ENCODE data around the gene ZNF234. TPM values are rescaled to one million over a fixed set of nuclear protein-coding genes. Genes with fewer than 3 reads are reported as not detected.
"Not testable (repeated sequence)": the region's sequence is repeated elsewhere in the genome, so short reads cannot be mapped to it uniquely, and the experiment has no call there.

ZNF234 gene
- total and polyA plus RNA-seq, 7 donors = 0.92 to 19.7 (median 5.9) TPM

DNA sequence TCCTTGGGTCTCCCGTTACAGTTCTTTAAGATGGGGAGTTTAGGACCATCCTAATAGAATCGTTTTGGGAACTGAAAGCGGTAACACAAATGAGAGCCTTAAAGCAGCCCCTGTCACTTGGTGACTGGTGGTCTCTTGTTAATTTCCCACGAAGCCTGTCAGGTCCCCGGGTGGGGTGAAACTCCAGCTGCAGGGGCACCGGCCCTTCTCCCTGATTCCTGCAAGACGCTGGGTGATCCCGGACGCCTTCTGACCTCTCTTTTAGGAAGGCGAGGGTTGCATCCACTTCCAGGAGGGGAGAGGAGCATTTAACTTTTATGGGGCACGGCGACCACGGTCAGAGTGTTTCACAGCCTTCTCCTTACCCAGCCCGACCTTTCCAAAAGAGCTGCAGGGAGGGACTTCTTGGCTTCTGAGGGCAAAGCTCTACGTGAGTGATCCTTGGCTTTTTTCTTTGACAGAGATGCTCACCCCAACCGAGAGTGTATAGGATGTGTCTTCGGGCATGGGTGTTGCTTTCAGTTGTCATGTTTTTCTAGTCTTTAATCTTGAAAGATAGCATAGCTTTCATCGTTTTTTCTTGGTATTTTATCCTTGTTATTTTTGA lies 27.5 kb upstream of the ZNF234 start:
- TF ChIP-seq EP300 (IDR thresholded peaks at IDR 0.05) = no peak
- TF ChIP-seq POLR2AphosphoS5 (IDR thresholded peaks at IDR 0.05) = no peak
- TF ChIP-seq POLR2A (IDR thresholded peaks at IDR 0.05) = no peak
- TF ChIP-seq, protein P1, sequence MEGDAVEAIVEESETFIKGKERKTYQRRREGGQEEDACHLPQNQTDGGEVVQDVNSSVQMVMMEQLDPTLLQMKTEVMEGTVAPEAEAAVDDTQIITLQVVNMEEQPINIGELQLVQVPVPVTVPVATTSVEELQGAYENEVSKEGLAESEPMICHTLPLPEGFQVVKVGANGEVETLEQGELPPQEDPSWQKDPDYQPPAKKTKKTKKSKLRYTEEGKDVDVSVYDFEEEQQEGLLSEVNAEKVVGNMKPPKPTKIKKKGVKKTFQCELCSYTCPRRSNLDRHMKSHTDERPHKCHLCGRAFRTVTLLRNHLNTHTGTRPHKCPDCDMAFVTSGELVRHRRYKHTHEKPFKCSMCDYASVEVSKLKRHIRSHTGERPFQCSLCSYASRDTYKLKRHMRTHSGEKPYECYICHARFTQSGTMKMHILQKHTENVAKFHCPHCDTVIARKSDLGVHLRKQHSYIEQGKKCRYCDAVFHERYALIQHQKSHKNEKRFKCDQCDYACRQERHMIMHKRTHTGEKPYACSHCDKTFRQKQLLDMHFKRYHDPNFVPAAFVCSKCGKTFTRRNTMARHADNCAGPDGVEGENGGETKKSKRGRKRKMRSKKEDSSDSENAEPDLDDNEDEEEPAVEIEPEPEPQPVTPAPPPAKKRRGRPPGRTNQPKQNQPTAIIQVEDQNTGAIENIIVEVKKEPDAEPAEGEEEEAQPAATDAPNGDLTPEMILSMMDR (IDR thresholded peaks at IDR 0.05) = no peak
- Histone ChIP-seq H3K27ac (peak overlapping the region; percentile 76 to 83 (median 82)), H3K4me3 (peak overlapping the region; percentile 48 to 79 (median 64)), H3K9me3 (peaks cover 0 to 7% (median 2%) of the 10 kb centered on the region in 4 donors), H3K36me3 (peaks cover 3 to 45% (median 18%) of the 10 kb centered on the region in 4 donors), H3K4me1 (peaks cover 0 to 24% (median 20%) of the 10 kb centered on the region in 4 donors), H3K27me3 (no peaks in the 10 kb centered on the region)
- intact Hi-C loops (cut with DNase I) = loop anchor here (1.0 to 10.0 kb wide), 10 partner anchors 19 to 241 kb away; partner anchors contain the start of genes ZNF112, ZNF155, ZNF223 and ZNF224
- WGBS, 2 donors = 4% methylated on average over 18 of the region's 18 CpGs
- no peak for DNase-seq

DNA sequence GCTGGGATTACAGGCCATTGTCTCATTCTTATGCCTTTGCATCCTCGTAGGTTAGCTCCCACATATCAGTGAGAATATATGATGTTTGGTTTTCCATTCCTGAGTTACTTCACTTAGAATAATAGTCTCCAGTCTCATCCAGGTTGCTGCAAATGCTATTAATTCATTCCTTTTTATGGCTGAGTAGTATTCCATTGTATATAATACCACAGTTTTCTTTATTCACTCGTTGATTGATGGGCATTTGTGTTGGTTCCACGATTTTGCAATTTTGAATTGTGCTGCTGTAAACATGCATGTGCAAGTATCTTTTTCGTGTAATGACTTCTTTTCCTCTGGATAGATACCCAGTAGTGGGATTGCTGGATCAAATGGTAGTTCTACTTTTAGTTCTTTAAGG lies 20.2 kb upstream of the ZNF234 start:
- H3K4me1 ChIP-seq; H3K4me3 ChIP-seq; H3K27ac ChIP-seq; DNase-seq; H3K27me3 ChIP-seq; intact Hi-C loops (cut with DNase I); H3K9me3 ChIP-seq: not testable (repeated sequence)
- WGBS, 2 donors = 96 to 97% methylated on average over 4 of the region's 4 CpGs
- H3K36me3 ChIP-seq = peaks cover 27 to 99% (median 79%) of the 10 kb centered on the region in 4 donors

DNA sequence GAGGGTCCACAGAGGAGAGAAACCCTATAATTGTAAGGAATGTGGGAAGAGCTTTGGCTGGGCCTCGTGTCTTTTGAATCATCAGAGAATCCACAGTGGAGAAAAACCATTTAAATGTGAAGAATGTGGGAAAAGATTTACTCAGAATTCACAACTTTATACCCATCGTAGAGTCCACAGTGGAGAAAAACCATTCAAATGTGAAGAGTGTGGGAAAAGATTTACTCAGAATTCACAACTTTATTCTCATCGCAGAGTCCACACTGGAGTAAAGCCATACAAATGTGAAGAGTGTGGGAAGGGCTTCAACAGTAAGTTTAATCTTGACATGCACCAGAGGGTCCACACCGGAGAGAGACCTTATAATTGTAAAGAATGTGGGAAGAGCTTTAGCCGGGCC lies 9.4 kb upstream of the ZNF234 start:
- DNase-seq = no peak
- H3K9me3 ChIP-seq = peaks cover 12 to 24% (median 17%) of the 10 kb centered on the region in 4 donors
- peaks cover 26 to 53% (median 34%) of the 10 kb centered on the region in 4 donors for H3K36me3 ChIP-seq
- H3K27ac ChIP-seq = no peak overlapping the region
- H3K27me3 ChIP-seq = no peaks in the 10 kb centered on the region
- 98% methylated on average over 5 of the region's 5 CpGs for WGBS, 2 donors
- TF ChIP-seq POLR2AphosphoS5 (IDR thresholded peaks at IDR 0.05) = no peak
- TF ChIP-seq POLR2A (IDR thresholded peaks at IDR 0.05) = no peak
- TF ChIP-seq EP300 (IDR thresholded peaks at IDR 0.05) = no peak
- TF ChIP-seq, protein P1 (IDR thresholded peaks at IDR 0.05) = no peak
- intact Hi-C loops (cut with DNase I) = no loop called here
- no peaks in the 10 kb centered on the region for H3K4me1 ChIP-seq
- H3K4me3 ChIP-seq = no peak overlapping the region

DNA sequence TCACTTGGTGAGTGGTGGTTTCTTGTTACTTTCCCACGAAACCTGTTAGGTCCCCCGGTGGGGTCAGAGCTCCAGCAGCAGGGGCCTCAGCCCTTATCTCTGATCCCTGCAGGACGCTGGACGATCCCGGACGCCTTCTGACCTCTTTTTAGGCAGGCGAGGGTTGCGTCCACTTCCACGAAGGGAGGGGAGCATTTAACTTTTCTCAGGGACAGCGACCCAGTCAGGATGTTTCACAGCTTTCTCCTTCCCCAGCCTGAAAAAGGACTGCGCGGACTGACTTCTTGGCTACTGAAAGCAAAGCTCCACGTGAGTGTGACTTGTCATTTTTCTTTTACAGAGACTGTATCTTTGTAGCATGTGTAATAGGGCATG lies 692 bp downstream of the ZNF234 start:
- DNase-seq = no peak

DNA sequence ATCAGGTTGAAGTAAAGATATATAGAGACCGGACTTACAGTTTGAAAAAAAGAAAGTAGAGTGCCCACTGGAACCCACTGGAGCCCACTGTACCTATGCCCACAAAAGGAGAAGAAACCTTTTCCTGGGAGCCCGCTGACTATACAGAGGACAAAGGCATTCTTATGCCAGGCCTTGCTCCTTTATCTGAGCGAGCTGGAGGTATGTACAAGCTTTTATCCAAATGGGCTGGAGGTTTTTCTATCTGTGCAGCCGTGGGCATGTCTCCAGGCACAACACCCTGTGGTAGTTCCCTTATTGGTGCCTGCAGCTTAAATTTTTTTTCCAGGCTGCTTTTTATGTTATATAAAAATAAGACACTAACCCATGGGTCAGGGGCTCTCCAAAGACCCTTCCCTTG lies 8.4 kb downstream of the ZNF234 start:
- Histone ChIP-seq H3K36me3 (peaks cover 36 to 98% (median 82%) of the 10 kb centered on the region in 4 donors), H3K4me3 (no peak overlapping the region), H3K27ac (no peak overlapping the region), H3K4me1 (no peaks in the 10 kb centered on the region), H3K27me3 (no peaks in the 10 kb centered on the region), H3K9me3 (peaks cover 2 to 15% (median 7%) of the 10 kb centered on the region in 4 donors)
- DNase-seq = no peak
- TF ChIP-seq POLR2AphosphoS5 (IDR thresholded peaks at IDR 0.05) (no peak), EP300 (IDR thresholded peaks at IDR 0.05) (no peak), POLR2A (IDR thresholded peaks at IDR 0.05) (no peak)
- TF ChIP-seq, protein P1 (IDR thresholded peaks at IDR 0.05) = no peak
- WGBS, 2 donors = 96 to 97% methylated on average over 4 of the region's 4 CpGs
- intact Hi-C loops (cut with DNase I) = no loop called here

More for the DNA sequence above, 692 bp downstream of the ZNF234 start:
- H3K36me3 ChIP-seq = peaks cover 0 to 28% (median 13%) of the 10 kb centered on the region in 4 donors
- peak overlapping the region; percentile 76 to 92 (median 86) for H3K4me3 ChIP-seq
- no peaks in the 10 kb centered on the region for H3K27me3 ChIP-seq
- no peak for TF ChIP-seq POLR2AphosphoS5 (IDR thresholded peaks at IDR 0.05)
- TF ChIP-seq POLR2A (IDR thresholded peaks at IDR 0.05) = no peak
- peaks cover 0 to 18% (median 14%) of the 10 kb centered on the region in 4 donors for H3K4me1 ChIP-seq
- 7 to 10% methylated on average over 13 of the region's 13 CpGs for WGBS, 2 donors
- H3K9me3 ChIP-seq = no peaks in the 10 kb centered on the region
- intact Hi-C loops (cut with DNase I) = no loop called here
- H3K27ac ChIP-seq = peak overlapping the region; percentile 74 to 86 (median 82)
